ENCODE data around the gene DLG5.

Gene DLG5, protein sequence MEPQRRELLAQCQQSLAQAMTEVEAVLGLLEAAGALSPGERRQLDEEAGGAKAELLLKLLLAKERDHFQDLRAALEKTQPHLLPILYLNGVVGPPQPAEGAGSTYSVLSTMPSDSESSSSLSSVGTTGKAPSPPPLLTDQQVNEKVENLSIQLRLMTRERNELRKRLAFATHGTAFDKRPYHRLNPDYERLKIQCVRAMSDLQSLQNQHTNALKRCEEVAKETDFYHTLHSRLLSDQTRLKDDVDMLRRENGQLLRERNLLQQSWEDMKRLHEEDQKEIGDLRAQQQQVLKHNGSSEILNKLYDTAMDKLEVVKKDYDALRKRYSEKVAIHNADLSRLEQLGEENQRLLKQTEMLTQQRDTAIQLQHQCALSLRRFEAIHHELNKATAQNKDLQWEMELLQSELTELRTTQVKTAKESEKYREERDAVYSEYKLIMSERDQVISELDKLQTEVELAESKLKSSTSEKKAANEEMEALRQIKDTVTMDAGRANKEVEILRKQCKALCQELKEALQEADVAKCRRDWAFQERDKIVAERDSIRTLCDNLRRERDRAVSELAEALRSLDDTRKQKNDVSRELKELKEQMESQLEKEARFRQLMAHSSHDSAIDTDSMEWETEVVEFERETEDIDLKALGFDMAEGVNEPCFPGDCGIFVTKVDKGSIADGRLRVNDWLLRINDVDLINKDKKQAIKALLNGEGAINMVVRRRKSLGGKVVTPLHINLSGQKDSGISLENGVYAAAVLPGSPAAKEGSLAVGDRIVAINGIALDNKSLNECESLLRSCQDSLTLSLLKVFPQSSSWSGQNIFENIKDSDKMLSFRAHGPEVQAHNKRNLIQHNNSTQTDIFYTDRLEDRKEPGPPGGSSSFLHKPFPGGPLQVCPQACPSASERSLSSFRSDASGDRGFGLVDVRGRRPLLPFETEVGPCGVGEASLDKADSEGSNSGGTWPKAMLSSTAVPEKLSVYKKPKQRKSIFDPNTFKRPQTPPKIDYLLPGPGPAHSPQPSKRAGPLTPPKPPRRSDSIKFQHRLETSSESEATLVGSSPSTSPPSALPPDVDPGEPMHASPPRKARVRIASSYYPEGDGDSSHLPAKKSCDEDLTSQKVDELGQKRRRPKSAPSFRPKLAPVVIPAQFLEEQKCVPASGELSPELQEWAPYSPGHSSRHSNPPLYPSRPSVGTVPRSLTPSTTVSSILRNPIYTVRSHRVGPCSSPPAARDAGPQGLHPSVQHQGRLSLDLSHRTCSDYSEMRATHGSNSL (N-terminal part only)

DNA sequence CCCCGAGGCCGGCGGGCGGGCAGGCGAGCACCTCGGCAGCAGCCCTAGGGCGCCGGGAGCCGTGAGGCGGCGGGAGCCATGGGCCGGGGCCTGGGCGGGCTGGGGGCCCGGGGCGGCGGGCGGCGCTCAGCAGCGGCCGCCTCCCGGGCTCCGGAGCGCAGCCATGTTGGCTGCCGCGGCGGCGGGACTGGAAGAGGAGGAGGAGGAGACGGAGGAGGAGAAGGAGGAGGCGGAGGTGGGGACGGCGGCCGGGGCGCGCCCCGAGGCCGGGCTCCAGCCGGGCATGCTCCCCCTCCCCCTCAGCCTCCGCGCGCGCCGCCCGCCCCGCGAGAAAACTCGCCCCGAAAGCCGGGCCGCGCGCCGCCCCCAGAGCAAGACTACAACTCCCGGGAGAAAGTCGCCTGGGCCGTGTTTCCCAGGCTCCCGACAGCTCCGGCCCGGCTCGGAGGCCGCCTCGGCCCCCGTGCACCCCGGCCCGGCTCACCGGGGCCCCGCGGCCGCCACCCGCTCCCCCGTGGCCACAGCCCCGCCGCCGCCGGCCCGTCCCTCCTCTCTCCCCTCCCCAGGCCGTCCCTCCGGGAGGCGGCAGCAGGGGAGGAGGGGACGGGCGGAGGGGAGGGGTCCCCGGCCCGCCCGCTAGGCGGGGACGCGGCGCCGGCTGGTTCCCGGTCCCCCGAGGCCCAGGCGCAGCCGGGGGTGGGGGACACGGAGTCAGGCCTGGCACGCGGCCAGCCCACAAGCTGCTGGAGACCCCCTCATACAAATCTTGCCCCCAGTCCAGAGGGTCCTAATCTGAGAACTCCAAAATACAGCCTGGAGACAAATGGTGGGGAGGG, at the start of gene DLG5:
Gene DLG5, minus strand, starts transcription at position 190 of the 836 bp plus-strand sequence. CDS start 235 bp downstream, outside the sequence.
- DNase-seq = peak; percentile 43

DNA sequence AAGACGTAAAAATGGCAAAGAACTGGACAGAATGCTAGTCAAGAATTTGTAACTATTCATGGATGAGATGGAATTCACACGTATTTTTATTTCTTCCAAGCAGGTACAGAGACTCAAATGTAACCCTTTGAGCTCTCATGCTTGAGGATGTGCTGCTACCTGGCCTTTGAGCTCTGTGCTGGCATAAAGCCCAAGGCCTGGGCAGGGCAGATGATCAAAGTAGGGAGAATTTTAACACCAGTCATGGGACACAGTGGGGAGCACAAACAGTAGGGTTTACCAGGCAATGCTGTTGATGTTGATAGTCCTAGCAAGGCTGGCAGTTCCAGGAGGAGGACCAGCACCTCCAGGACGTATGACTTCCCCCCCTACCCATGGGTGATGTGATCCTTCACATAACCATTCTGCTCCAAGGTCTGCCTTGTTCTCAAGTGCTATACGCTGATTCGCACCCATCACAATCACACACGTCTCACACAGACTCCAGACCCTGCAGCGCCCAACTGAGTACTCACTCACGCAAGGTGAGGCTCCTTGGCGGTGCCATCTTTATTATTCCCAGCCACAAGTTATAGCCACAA, 48.6 kb upstream of the DLG5 start:
- DNase-seq = no peak

DNA sequence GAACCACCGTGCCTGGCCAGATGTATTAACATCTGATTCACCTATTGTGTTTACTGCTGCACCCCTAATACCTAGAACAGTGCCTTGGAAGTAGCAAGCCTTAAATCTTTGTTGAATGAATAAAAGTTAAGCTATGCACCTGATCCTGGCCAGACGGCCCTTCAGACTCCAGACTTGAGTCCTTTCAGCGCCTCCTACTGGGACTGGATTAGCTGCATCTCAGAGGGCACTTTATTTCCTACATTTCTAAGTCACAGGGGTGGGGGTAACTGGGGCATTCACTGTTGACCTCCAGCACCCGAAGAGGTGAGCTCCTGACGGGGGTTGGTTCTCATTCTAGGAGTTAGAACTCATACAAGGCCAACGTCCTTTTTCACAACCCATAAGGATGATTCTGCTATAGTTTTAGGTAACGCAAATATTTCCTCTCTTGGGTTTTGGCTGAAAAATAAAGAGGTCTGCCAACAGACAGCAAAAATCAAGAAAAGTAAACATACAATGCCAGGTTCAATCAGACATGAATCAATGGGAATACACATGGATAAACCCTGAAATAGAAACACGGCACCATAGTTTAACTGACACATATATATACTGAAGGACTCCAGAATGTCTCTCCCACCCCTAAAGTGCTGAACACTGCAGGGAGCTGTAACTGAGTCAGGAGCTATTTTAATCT, 48.0 kb upstream of the DLG5 start:
- peak; percentile 36 for DNase-seq

DNA sequence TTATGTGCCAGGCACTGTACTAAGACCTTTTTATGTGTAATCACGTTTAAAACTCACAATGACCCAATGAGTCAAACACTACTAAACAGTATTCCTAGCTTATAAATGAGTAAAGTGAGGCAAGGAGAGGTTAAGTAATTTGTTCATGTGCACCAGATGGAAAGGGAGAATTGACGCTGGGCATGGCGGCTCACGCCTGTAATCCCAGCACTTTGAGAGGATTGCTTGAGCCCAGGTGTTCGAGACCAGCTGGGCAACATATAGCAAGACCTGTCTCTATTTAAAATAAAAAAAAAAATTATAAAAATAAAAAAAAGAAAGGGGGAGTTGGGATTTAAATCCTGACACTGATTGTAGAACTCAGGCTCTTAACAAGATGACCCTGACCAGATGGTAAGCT, 46.7 kb upstream of the DLG5 start:
- DNase-seq = no peak

DNA sequence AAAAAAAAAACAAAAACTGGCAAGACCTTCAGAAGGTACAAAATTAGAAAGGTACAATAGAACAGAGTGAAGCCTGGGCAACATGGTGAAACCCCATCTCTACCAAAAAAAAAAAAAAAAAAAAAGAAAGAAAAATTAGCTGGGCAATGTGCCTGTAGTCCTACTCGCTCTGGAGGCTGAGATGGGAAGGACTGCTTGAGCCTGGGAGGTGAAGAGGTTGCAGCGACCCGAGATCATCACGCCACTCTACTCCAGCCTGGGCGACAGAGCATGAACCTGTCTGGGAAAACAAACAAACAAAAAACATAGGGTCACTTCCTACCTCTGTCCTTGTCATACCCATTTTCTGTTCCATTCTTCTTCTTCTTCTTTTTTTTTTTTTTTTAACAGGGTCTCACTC, 45.6 kb upstream of the DLG5 start:
- no peak for DNase-seq

DNA sequence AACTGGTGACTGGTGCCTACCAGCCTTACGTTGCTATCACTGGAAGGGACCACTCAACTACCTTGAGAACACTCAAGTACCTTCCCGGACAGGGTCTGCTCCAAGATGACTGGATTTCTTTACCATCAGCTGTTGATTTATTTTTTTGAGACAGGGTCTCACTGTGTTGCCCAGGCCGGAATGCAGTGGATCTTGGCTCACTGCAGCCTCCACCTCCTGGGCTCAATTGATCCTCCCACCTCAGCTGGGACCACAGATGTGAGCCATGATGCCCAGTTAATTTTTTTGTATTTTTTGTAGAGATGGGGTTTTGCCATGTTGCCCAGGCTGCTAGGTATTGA, 45.2 kb upstream of the DLG5 start:
- DNase-seq = no peak

DNA sequence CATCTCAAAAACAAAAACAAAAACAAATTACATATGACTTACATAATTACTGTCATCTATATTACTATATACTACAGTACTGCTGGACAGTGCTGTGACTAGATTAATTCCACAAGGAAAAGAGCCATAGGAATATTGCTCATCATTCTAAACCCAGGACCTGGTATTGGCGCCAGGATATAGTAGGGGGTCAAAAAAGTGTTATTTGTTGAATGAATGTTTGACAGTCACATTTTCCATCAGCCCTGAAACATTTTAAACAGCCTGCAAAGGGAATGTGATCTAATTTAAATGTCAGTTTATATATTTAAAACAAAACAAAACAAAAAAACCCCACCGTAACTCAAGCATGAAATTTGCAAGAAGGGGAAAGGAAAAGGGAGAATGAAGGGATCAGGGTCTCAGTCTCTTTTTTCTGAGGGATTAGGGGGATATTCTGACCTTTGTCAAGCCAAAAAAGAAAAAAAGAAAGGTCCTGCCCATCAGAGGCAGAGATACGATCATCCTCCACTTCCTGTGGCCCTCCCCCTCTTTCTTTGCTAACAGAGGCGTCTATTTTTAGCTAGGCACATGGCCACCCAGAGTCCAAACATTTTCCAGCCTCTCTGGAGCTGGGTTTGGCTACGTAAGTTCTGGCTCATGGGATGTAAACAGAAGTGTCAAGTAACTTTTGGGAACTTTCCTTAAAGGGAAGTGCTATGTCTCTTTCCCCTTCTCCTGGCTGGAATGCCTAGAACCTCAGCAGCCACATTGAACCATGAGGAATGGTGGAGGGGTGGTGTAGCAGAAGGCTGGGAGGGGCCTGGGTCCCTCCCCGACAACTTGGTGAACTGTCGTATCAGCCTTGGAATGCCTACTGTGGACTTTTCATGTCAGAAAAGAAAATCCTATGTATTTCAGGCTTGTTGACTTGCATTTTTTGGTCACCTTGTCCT, 44.6 kb upstream of the DLG5 start:
- DNase-seq = peak; percentile 65

DNA sequence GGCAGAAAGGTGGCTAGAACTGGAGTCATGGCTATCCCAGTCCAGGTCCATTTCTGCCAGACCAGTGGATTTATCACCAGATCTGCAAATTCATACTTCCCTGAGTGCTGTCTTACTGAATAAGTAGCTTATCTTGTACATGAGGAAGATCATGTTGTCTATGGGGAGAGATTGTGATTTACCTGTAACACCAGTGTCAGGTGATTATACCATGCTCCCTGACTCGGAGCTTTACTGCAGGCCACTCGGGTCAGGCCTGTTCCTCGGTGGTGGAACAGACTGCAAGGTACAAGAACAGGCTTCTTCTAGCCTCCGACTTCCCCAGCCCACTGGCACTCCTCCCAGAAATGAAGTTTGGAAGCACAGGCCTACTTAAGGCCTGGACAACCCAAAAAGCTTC, 42.6 kb upstream of the DLG5 start:
- no peak for DNase-seq

DNA sequence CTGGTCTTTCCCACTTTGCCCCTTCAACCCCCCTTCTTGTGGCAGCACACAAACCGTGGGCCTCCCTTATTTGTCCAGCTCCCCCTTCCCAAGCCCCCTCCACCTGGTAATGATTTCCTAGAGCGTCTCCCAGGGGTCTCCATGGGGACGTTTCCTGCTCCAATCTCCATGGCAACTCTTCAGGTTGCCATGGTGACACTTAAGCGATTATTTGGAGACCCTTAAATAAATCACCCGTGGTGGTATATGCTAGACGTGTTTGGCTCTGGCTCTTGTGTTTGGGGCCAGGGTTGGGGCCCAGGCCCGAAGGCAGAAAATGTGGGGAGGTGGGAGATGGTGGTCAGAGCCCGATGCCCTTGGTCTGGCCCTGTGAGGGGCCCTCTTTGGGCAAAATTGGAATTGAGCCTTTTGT, 41.1 kb upstream of the DLG5 start:
- DNase-seq = no peak

DNA sequence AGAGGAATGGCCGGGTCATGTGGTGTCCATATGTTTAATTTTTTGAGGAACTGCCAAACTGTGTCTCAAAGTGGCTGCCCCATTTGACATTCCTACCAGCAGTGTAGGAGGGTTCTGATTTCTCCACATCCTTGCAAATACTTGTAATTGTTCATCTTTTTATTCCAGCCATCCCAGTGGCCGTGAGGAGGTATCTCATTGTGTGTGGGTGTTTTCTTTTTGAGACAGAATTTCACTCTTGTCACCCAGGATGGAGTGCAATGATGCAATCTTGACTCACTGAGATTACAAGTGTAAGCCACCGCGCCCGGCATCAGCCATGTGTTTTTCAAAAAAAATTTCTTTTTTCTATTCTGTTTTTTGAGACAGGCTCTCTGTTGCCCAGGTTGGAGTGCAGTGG, 38.7 kb upstream of the DLG5 start:
- DNase-seq = no peak

DNA sequence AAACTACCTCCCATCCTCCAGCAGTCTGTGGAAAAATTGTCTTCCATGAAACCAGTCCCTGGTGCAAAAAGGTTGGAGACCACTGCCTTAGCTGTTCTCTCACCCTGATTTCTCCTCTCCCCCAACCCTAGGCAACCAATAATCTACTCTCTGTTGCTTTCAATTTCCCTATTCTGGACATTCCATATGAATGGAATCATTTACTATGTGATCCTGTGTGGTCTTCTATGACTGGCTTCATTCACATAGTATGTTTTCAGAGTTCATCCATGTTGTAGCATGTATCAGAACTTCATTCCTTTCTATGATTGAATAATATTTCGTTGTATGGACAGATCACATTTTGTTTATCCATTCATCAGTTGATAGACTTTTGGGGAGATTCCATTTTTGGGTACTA, 38.3 kb upstream of the DLG5 start:
- DNase-seq = no peak

DNA sequence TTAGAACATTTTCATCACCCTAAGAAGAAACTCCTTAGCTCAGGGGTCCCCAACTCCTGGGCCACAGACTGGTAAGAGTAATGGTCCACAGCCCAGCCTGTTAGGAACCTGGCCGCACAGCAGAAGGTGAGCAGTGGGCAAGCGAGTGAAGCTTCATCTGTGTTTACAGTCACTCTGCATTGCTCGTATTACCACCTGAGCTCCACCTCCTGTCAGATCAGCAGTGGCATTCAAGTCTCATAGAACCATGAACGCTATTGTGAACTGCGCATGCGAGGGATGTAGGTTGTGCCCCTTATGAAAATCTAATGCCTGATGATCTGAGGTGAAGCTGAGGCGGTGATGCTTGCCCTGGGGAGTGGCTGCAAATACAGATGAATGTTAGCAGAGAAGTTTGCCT, 37.3 kb upstream of the DLG5 start:
- DNase-seq = no peak

DNA sequence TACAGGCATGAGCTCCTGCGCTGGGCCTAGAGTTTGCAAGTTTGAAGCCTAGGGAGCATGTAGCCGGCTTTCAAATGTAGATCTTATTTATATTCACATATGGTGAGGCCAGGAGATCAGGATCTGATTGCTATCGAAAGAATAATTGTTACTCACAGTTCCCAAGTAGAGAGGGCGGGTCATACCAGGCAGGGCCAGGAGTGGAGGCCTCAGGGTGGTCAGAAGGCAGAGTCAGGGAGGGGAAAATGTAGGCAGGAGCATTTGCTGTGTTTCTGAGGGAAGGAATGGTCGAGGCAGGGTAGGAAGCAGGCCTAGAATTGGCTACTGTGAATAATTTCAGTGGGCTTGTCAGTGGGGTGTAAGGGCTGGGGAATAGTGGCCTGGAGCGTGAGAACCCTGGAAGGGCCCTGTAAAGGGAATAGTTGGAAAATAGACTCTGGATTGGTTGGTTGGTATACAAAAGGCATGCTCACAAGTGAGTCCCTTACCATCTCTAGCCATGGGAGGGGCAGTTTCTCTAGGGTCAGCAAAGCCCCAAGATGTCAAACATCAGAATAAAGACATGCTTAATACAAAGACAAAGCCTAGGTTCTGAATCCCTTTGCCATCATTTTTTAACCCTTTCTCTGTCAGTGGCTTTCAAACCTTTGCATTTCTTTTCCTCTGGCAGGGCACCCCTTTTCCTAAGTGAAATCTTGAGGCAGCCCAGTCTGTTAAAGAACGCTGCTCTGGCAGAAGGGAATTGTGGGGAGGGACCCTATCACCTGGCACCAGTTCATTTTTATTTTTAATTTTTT, 36.0 kb upstream of the DLG5 start:
- no peak for DNase-seq

DNA sequence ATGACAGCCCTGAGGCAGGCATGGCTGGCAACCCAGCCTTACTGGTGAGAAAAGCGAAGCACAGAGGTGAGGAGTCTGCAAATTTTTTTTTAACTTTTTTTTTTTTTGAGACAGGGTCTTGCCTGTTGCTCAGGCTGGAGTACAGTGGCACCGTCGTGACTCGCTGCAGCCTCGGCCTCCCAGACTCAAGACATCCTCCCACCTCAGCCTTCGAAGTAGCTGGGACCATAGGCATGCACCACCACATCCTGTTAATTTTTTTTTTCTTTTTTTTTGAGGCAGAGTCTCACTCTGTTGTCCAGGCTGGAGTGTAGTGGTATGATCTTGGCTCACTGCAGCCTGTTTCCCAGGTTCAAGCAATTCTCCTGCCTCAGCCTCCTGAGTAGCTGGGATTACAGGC, 35.1 kb upstream of the DLG5 start:
- no peak for DNase-seq

DNA sequence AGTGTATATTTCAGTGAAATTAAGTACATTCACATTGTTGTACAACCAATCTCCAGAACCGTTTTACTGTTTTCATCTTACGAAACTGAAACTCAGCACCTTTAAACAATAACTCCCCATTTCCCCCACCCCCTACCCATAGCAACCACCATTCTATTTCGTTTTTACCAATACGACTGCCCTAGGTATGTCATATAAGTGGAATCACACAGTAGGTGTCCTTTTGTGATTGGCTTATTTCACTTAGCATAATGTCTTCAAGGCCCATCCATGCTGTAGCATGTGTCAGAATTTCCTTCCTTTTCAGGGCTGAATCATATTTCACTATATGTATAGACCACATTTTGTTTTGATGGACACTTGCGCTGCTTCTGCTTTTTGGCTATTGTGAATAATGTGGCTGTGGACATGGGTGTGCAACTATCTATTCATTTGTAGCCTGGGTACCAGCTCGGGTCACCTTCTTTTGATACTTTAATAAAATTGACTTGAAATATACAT, 34.3 kb upstream of the DLG5 start:
- DNase-seq = no peak

DNA sequence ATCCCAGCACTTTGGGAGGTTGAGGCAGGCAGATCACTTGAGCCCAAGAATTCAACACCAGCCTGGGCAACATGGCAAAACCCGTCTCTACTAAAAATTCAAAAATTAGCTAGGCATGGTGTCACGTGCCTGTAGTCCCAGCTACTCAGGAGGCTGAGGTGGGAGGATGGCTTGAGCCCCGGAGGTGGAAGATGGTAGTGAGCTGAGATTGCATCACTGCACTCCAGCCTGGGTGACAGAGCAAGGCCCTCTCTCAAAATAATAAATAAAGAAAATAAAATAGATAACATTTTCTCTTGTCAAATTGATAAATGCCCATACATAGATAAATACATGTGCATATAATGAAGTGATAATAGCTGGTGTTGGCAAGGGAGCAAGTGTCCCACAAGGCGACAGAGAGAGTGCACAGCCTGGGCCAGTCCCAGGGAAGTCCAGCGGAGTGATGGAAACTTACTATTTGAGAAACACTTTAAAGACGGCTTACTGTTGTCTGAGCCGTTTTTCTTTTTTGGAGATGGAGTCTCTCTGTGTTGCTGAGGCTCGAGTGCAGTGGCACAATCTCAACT, 33.4 kb upstream of the DLG5 start:
- DNase-seq = no peak

DNA sequence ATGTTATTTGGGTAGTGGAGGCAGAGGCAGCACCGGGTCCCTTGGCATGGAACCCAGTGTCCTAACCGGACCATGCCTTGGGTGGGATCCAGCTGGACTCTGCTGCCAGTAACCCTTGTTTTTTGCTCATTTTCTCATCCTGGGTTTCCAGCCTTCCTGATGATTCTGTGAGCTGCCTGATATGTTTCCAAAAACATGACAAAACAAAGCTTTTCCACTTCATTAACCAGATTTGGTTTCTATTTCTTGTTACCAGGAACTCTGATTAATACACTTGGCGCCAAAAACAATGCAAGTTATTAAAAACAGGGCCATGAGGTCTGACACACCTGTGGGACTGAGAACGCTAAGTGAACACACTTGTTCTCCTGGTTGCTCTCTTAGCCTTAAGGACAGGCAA, 32.8 kb upstream of the DLG5 start:
- DNase-seq = no peak

DNA sequence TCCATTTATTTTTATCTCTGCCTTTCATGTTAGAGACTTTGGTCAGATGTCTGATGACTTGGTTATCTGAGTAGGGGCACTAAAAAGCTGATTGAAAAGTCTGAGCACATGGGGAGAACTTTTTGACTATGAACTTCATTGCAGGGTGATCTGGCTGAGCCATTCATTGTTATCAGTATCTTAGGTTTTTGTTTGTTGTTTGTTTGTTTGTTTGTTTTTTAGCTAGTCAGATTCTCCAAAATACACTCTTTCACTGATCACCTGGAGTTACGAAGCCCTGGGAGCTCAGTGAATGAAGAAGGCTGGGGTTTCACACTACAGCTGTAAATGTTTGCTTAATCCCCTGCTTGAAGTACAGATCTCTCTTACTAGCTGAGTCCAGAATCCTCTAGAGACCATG, 28.6 kb upstream of the DLG5 start:
- no peak for DNase-seq

DNA sequence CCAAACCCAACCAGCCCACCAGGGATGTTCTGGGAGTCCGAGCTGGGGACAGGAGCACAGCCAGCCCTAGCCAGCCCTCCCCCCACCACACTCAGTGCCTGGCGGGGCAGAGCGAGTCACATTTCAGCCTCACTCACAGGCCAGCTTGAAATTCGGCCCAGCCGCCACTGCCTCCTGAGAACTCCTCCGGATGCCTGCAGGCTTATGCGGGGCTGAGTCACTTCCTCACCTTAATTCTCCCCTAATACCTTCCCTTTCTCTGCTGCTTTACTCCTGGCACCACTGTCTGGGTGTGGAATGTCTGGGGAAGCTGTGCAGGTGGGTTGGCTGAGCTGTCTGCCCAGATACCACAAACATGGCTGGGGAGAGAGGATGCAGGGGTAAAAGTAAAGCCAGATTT, 22.6 kb upstream of the DLG5 start:
- no peak for DNase-seq
